ENCODE data around the gene OR2T1.
"Not testable (repeated sequence)": the region's sequence is repeated elsewhere in the genome, so short reads cannot be mapped to it uniquely, and the experiment has no call there.

- TF ChIP-seq CTCF, POLR2A (IDR thresholded peaks at IDR 0.05): not testable (repeated sequence)
These were observed 31.1 kb downstream of the OR2T1 start for GRCh38 chr1:248433811-248434415.

All from adrenal gland (tissue), 5 donors.